Measurements from ENCODE around the gene SH2B3. TPM values are rescaled to one million over a fixed set of nuclear protein-coding genes. Genes with fewer than 3 reads are reported as not detected.

Gene SH2B3
- total and polyA plus RNA-seq, 12 donors, result 9.9 to 61.4 (median 38.1) TPM

DNA sequence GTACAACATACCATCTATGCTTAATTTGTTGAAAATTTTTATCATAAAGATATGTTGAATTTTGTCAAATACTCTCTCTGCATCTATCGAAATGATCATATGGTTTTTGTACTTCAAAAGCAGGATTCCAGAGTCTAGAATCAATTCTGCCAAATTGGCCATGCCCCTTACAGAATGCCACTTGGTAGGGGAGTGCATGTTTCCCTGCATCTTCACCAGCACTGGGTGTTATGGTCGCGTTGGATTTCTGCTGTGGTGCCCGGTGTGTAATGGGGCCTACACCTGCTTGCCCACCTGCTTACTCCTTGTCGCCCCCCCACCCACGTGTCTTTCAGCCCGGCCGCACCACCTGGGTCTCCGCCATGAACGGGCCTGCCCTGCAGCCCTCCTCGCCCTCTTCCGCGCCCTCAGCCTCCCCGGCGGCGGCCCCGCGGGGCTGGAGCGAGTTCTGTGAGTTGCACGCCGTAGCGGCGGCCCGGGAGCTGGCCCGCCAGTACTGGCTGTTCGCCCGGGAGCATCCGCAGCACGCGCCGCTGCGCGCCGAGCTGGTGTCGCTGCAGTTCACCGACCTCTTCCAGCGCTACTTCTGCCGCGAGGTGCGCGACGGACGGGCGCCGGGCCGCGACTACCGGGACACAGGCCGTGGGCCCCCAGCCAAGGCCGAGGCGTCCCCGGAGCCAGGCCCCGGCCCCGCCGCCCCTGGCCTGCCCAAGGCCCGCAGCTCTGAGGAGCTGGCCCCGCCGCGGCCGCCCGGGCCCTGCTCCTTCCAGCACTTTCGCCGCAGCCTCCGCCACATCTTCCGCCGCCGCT is 12.3 kb downstream of the SH2B3 start:
- no peaks in the 10 kb centered on the region for H3K27me3 ChIP-seq
- no peak for ATAC-seq
- no peak overlapping the region for H3K4me3 ChIP-seq
- 87 to 89% methylated on average over 65 to 67 of the region's 67 CpGs for WGBS, 2 donors
- TF ChIP-seq, protein P1, sequence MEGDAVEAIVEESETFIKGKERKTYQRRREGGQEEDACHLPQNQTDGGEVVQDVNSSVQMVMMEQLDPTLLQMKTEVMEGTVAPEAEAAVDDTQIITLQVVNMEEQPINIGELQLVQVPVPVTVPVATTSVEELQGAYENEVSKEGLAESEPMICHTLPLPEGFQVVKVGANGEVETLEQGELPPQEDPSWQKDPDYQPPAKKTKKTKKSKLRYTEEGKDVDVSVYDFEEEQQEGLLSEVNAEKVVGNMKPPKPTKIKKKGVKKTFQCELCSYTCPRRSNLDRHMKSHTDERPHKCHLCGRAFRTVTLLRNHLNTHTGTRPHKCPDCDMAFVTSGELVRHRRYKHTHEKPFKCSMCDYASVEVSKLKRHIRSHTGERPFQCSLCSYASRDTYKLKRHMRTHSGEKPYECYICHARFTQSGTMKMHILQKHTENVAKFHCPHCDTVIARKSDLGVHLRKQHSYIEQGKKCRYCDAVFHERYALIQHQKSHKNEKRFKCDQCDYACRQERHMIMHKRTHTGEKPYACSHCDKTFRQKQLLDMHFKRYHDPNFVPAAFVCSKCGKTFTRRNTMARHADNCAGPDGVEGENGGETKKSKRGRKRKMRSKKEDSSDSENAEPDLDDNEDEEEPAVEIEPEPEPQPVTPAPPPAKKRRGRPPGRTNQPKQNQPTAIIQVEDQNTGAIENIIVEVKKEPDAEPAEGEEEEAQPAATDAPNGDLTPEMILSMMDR (IDR thresholded peaks at IDR 0.05), result no peak
- DNase-seq, result peak in 1 of 2 donors; percentile 56
- H3K36me3 ChIP-seq, result peaks cover 0 to 74% (median 30%) of the 10 kb centered on the region in 9 donors
- no peaks in the 10 kb centered on the region for H3K9me3 ChIP-seq
- intact Hi-C loops (cut with DNase I), result no loop called here
- H3K4me1 ChIP-seq, result peaks cover 8 to 90% (median 52%) of the 10 kb centered on the region in 9 donors
- peak overlapping the region in 7 of 10 donors; percentile 23 to 93 (median 58) for H3K27ac ChIP-seq

DNA sequence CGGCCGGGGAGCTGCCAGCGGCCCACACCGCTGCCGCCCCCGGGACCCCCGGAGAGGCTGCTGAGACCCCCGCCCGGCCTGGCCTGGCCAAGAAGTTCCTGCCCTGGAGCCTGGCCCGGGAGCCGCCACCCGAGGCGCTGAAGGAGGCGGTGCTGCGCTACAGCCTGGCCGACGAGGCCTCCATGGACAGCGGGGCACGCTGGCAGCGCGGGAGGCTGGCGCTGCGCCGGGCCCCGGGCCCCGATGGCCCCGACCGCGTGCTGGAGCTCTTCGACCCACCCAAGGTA is 12.8 kb downstream of the SH2B3 start:
- H3K4me3 ChIP-seq, result no peak overlapping the region
- H3K36me3 ChIP-seq, result peaks cover 0 to 79% (median 30%) of the 10 kb centered on the region in 9 donors
- TF ChIP-seq, protein P1 (IDR thresholded peaks at IDR 0.05), result no peak
- H3K27me3 ChIP-seq, result no peaks in the 10 kb centered on the region
- intact Hi-C loops (cut with DNase I), result no loop called here
- WGBS, 2 donors, result 91 to 94% methylated on average over 30 of the region's 30 CpGs
- H3K9me3 ChIP-seq, result no peaks in the 10 kb centered on the region
- ATAC-seq (no peak), DNase-seq (no peak)
- peaks cover 6 to 90% (median 51%) of the 10 kb centered on the region in 9 donors for H3K4me1 ChIP-seq
- peak overlapping the region in 8 of 10 donors; percentile 23 to 93 (median 60) for H3K27ac ChIP-seq

DNA sequence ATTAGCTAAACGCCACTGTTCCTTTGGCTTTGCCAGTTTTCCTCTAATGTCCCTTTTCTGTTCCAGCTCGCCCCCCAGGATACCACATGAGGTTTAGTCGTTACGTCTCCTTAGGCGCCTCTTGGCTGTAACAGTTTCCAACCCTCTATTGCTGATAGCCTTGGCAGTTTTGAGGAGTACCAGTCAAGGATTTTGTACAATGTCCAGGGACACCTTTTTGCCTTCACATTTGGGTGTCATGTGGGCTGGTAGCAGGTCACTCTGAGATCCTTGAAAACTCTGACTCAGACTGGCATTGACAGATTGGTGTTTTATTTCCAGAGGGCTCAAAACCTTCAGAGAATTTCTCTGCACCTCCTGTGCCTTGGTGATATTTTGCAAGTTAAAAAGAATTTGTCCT is 14.1 kb downstream of the SH2B3 start:
- Histone ChIP-seq H3K9me3 (no peaks in the 10 kb centered on the region), H3K4me1 (peaks cover 10 to 90% (median 51%) of the 10 kb centered on the region in 9 donors), H3K27ac (peak overlapping the region in 9 of 10 donors; percentile 50 to 93 (median 61)), H3K27me3 (no peaks in the 10 kb centered on the region), H3K4me3 (no peak overlapping the region), H3K36me3 (peaks cover 0 to 90% (median 30%) of the 10 kb centered on the region in 9 donors)
- no peak for DNase-seq
- ATAC-seq, result peak in 7 of 8 donors; percentile 22 to 79 (median 65)
- intact Hi-C loops (cut with DNase I), result no loop called here
- TF ChIP-seq, protein P1 (IDR thresholded peaks at IDR 0.05), result no peak
- WGBS, 2 donors, result 50 to 62% methylated on average over 5 of the region's 5 CpGs

DNA sequence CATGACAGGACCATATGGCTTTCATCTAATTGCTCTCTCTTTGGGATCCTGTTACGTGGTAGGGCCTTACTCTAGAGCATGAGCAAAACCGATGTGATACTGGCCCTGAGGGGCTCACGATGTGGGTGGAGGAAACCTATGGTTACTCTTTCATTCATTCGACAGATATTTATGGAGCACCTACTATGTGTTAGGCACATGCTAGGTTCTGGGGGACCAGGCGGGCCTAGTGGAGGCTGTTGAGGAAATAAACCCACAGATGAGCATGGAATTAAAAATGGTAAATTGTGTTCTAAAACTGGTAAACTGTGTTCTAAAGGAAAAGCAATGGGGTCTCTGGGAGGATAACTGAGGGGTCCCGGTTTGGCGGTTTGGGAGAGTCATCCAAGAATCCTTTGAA is 14.8 kb downstream of the SH2B3 start:
- ATAC-seq, result no peak
- H3K4me1 ChIP-seq, result peaks cover 17 to 90% (median 52%) of the 10 kb centered on the region in 9 donors
- peak overlapping the region in 9 of 10 donors; percentile 50 to 93 (median 61) for H3K27ac ChIP-seq
- H3K27me3 ChIP-seq, result no peaks in the 10 kb centered on the region
- H3K4me3 ChIP-seq, result no peak overlapping the region
- H3K36me3 ChIP-seq, result peaks cover 0 to 90% (median 30%) of the 10 kb centered on the region in 9 donors
- WGBS, 2 donors, result 88 to 91% methylated on average over 7 of the region's 7 CpGs
- intact Hi-C loops (cut with DNase I), result no loop called here
- DNase-seq, result no peak
- TF ChIP-seq, protein P1 (IDR thresholded peaks at IDR 0.05), result no peak
- H3K9me3 ChIP-seq, result no peaks in the 10 kb centered on the region

Measured in heart right ventricle (tissue), 16 donors.